Measurements from ENCODE around the gene SEPTIN11.

GRCh38 chr4:76979236-76979635 is 29.7 kb downstream of the SEPTIN11 start:
- TF ChIP-seq CTCF (IDR thresholded peaks at IDR 0.05) (no peak), POLR2A (IDR thresholded peaks at IDR 0.05; ENCODE audit: low read depth) (no peak)
